Mesothelial cell of epicardium (in vitro differentiated cells): ENCODE measurements around the gene RC3H1. TPM values are rescaled to one million over a fixed set of nuclear protein-coding genes. Genes with fewer than 3 reads are reported as not detected.

Experiments
- DNase-seq, 2 experiments: peaks; one replicate each; pipeline ENCODE4 v3.0.0; 2021; ENCODE audit warnings: low spot score in 2 of 2; ENCODE audit not compliant: unreplicated experiment in 2 of 2
- H3K27ac Mint-ChIP-seq: 2 replicates; pipeline ENCODE4 v1.8.0; 2021; ENCODE audit warnings: mixed read lengths
- H3K27me3 Mint-ChIP-seq: 2 replicates; pipeline ENCODE4 v1.8.0; 2021; ENCODE audit warnings: low read depth, mixed read lengths
- H3K36me3 Mint-ChIP-seq: 2 replicates; pipeline ENCODE4 v1.8.0; 2021; ENCODE audit warnings: mixed read lengths
- H3K4me1 Mint-ChIP-seq: 2 replicates; pipeline ENCODE4 v1.8.0; 2021; ENCODE audit warnings: mixed read lengths
- H3K4me3 Mint-ChIP-seq: 2 replicates; pipeline ENCODE4 v1.8.0; 2021; ENCODE audit warnings: mild to moderate bottlenecking, moderate library complexity, mixed read lengths
- H3K9me3 Mint-ChIP-seq: 2 replicates; pipeline ENCODE4 v1.8.0; 2021; ENCODE audit warnings: mixed read lengths
- CTCF ChIP-seq: fragments of 200-600 bp; sonication (generic); IDR thresholded peaks from one replicate; pipeline ENCODE4 v1.5.0; 2021; ENCODE audit warnings: antibody characterized with exemption; ENCODE audit not compliant: unreplicated experiment
- total RNA-seq: library from RNA; stranded (reverse); gene quantifications from 3 replicates; pipeline ENCODE4 v1.2.1, GENCODE V29; 2021

Gene RC3H1
- total RNA-seq, 1 donor from 2014 or later: 52.0 TPM

DNA sequence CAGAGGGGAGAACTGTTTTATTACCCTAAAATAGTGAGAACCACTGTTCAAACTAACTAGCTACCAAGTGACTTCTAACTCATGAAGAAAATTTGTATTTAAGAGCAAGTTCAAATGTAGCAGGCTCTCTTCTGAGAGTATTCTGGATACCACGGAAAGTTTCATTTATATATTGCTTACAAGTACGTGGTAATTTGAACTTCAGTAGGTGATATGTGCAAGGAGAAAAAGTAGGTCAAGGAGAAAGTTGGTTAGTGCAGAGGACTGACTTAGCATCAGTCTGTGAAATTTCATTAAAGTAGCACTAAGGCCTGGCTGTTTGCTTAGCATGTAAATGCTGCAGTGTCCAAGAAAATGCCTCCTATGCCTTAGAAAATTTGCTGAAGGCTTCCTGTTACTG, 121.7 kb downstream of the RC3H1 start:
- Mint-ChIP-seq H3K9me3 (no peaks in the 10 kb centered on the region), H3K27me3 (no peaks in the 10 kb centered on the region)
- no peak for DNase-seq

GRCh38 chr1:173894189-173894588, 128.0 kb downstream of the RC3H1 start:
- H3K4me3 Mint-ChIP-seq: no peak overlapping the region
- no peak overlapping the region for H3K27ac Mint-ChIP-seq

More for the DNA sequence above, 121.7 kb downstream of the RC3H1 start:
- TF ChIP-seq CTCF: no peak
- Mint-ChIP-seq H3K36me3 (peaks cover 2% of the 10 kb centered on the region), H3K4me3 (no peak overlapping the region), H3K27ac (no peak overlapping the region), H3K4me1 (no peaks in the 10 kb centered on the region)

GRCh38 chr1:173893611-173894010, 128.5 kb downstream of the RC3H1 start:
- no peak for TF ChIP-seq CTCF
- Mint-ChIP-seq H3K36me3 (peaks cover 11% of the 10 kb centered on the region), H3K9me3 (no peaks in the 10 kb centered on the region), H3K27ac (no peak overlapping the region), H3K4me3 (no peak overlapping the region), H3K27me3 (no peaks in the 10 kb centered on the region), H3K4me1 (no peaks in the 10 kb centered on the region)
- DNase-seq: no peak

More at GRCh38 chr1:173894189-173894588, 128.0 kb downstream of the RC3H1 start:
- DNase-seq: no peak
- Mint-ChIP-seq H3K36me3 (peaks cover 11% of the 10 kb centered on the region), H3K4me1 (no peaks in the 10 kb centered on the region), H3K9me3 (no peaks in the 10 kb centered on the region), H3K27me3 (no peaks in the 10 kb centered on the region)
- no peak for TF ChIP-seq CTCF

DNA sequence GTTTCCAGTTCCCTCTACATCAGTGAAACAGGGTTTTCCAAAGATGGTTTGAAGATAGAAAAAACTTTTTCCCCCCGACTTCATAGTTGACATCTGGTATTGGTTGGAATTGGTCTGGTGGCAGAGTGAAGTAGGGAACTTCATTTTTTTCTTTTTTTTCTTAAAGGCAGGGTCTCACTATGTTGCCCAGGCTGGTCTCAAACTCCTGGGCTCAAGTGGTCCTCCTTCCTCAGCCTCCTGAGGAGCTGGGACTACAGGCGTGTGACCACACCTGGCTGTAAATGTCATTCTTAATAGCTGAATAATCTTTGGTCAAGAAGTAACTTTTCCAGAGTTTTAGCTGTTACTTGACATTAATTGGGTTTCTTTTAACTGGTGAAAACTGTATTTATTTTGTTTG, 132.3 kb downstream of the RC3H1 start:
- no peak overlapping the region for H3K4me3 Mint-ChIP-seq
- no peak overlapping the region for H3K27ac Mint-ChIP-seq
- H3K36me3 Mint-ChIP-seq: peaks cover 28% of the 10 kb centered on the region
- H3K4me1 Mint-ChIP-seq: no peaks in the 10 kb centered on the region
- no peaks in the 10 kb centered on the region for H3K9me3 Mint-ChIP-seq
- no peaks in the 10 kb centered on the region for H3K27me3 Mint-ChIP-seq
- TF ChIP-seq CTCF: no peak
- no peak for DNase-seq

GRCh38 chr1:173888749-173889148, 133.4 kb downstream of the RC3H1 start:
- no peaks in the 10 kb centered on the region for H3K4me1 Mint-ChIP-seq
- no peak for TF ChIP-seq CTCF
- no peaks in the 10 kb centered on the region for H3K9me3 Mint-ChIP-seq
- H3K36me3 Mint-ChIP-seq: peaks cover 21% of the 10 kb centered on the region
- H3K4me3 Mint-ChIP-seq: no peak overlapping the region
- no peak for DNase-seq
- H3K27ac Mint-ChIP-seq: no peak overlapping the region
- H3K27me3 Mint-ChIP-seq: no peaks in the 10 kb centered on the region

- no peaks in the 10 kb centered on the region for H3K27me3 Mint-ChIP-seq
- no peak overlapping the region for H3K27ac Mint-ChIP-seq
- H3K9me3 Mint-ChIP-seq: no peaks in the 10 kb centered on the region
- H3K4me3 Mint-ChIP-seq: no peak overlapping the region
- H3K4me1 Mint-ChIP-seq: no peaks in the 10 kb centered on the region
- no peak for DNase-seq
- H3K36me3 Mint-ChIP-seq: peaks cover 20% of the 10 kb centered on the region
- TF ChIP-seq CTCF: no peak
Measured at GRCh38 chr1:173887627-173888026, 134.5 kb downstream of the RC3H1 start.
